HG02759 (cell line): ENCODE measurements around the gene KDM3A.
"Not testable (repeated sequence)": the region's sequence is repeated elsewhere in the genome, so short reads cannot be mapped to it uniquely, and the experiment has no call there.

Experiments
- ATAC-seq: cut with Tn5 transposase; IDR thresholded peaks from one replicate; pipeline ENCODE4 v1.9.1; 2021; ENCODE audit warnings: mild to moderate bottlenecking, moderate library complexity; ENCODE audit not compliant: unreplicated experiment

The KDM3A gene

DNA sequence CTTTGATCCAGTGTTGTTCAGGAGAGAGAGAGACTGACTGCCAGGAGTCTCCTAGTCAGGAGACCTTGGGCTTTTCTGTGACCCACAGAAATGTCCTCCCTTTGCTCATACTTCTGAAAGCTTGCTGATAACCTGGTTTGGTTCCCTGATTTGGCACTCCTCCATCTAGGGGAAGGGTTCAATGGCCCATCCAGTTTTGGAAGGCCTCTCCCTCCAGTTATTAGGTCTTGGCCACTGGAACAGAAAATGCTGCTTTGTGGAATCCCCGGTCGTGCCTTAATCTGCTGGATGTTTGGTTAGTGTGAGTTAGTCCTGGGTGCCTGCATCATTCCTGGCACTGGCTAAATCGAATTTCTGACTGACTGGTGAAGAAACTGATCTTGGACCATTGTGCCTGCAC is 35.7 kb downstream of the KDM3A start:
- ATAC-seq = no peak

DNA sequence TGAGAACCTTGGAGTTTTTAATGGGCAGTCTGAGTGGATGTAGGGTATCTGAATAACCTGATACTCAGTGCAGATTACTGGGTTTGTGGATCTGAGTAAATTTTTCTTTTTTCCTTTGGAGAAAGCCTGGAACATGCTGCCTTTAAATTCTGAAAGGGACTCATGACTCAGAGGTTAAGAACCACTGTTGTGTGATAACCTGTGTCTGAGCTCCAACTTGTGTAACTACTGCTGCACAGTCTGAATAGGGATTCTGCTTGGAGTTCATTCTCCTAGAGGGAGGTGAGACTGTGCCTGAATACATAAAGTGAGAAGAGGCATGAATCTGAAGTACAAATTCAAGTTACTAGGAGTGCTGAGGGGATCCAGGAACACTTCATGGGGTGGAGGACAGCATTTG is 36.2 kb downstream of the KDM3A start:
- ATAC-seq = no peak

DNA sequence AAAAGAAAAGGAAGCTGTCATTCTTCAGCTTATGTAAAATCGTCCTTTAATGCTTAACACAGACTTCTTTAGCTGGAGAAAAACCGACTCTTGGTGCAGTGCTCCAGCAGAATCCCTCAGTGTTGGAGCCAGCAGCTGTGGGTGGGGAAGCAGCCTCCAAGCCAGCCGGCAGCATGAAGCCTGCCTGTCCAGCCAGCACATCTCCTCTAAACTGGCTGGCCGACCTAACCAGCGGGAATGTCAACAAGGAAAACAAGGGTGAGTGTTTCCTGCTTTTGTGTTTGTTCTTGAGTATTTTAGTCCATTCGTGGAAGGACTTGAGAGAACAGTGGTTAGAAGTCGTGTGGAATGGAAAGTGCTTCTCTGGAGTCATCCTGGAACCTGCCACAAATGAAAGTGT is 38.9 kb downstream of the KDM3A start:
- no peak for ATAC-seq

DNA sequence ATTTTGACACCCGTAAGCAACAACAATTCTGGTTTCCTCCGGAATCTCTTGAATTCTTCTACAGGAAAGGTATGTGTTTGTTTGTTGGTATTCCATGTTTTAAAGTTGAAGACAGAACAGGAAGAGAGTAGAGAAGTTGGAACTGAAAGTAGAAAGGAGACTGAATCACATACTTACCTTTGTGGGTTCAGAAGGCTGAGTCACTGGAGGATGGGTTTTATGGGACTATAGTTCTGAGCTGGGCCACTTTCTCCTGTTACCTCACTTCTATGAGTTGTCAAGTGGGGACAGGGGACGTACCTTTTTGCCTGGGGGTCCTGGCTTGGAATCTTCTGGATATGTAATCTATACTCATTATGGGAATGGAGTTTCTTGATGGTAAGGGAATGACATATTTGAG is 40.9 kb downstream of the KDM3A start:
- no peak for ATAC-seq

DNA sequence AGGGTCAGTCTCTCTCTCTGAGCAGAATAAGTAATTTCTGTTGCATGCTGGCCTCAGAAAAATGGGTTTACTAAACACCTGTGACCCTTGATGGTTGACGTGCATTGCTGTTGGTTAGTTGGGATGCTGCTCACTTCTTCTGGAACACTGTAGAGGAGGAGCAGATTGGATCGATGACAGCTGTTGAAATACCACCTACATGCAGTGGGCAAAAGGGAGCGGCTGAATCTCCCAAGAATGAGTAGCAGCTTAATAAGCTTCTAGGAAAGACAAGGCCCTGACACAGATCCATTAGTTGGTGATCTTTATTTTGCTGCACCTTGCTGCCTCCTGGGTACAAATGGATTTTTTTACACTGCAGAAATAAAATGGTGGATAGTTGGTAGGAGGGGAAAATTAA is 43.2 kb downstream of the KDM3A start:
- no peak for ATAC-seq

DNA sequence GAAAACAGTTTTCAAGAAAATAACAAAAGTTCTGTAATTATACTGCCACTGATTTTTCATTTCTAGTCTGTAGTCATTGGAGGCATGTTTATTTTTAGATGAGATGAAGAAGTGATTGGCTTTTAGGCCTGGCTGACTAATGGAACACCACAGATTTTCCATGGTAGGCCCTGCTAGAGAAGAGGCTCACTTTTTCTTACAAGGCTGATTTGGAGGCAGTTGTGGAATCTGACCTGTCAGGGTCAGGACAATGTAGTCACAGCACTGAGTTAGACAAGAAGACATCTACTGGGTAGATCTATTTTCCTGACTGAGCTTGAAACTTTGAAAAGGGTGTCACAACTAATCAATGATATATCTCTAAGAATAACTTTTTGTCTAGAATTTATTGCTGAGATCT is 43.9 kb downstream of the KDM3A start:
- ATAC-seq = no peak

DNA sequence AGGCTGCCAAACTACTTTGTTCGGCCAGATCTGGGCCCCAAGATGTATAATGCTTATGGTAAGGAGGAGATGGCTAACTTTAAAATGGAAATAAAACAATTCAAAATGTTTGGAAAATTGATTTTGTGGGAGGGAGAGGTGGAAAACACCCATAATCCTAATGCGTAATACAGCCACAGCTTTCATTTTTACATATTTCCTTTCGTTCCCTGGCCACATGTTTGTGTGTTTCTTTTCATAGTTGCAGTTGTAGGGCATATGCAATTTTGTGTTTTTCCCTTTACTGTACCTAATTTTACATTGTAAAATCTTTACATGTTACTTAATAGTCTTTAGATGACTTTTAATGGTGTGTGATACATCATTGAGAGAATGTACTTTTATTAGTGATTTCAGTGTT is 44.6 kb downstream of the KDM3A start:
- ATAC-seq = no peak

DNA sequence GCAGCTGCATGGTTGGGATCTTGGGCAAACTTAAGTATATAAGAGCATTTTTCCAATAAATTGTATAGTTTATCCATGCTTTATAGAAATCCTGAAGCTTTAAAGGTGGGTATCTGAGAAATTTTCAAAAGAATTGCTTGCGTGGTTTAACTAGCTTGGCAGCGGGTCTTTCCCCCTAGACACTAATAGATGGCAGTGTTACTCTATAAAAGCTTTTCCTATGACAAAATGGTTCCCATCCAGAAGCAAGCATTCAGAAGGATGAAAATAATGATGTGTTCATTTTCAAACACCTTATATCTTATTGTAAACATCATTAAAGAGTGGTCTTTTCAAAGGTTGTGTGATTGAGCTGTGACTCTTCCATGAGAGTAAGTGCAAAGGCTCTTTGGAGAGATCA is 45.9 kb downstream of the KDM3A start:
- ATAC-seq = no peak

DNA sequence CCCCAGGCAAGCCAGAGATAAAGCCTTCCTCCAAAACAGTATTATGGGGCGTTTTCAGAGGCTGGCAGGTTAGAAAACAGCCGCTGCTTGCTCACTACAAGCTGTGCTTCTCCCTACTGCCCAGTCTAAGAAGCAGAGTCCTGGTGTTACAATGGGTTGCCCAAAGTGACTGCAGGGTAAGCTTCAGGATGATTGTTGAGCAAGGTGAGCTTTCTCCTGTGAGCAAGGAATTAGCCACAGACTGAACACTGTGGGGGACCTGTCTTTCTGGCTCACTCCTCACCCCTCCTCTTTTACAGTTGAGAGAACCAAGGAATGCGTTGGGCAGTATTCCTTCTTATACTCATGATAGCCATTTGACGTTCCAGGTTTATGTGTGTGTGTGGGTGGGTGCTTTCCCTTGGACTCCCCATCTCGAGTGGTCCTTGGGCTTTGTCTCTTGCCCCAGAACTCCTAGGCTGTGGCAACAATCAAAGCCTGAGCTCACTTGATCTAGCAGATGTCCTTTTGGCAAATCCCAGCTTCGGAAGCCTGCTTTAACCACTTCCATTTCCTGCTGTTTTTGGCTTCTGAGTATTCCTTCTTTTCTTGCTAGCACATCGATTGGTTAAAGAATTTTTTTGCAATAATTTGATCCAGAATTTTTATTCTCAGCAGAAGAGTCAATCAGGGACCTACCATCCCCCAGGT is 47.5 kb downstream of the KDM3A start:
- ATAC-seq = no peak

DNA sequence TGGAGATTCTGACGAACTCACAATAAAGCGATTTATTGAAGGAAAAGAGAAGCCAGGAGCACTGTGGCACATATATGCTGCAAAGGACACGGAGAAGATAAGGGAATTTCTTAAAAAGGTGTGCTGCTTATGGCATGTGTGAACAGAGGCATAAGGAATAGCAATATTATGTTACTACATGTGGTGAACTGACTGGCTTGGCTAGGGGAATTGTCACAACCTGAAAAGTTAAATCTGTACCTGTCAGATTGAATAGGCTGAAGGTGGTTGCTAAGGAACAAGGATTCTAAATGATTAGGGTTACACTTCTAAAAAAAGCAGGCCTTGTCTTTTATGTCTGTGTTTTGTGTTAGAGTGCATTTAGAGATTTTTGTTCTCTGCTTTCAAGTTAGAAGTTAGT is 48.4 kb downstream of the KDM3A start:
- ATAC-seq = no peak

DNA sequence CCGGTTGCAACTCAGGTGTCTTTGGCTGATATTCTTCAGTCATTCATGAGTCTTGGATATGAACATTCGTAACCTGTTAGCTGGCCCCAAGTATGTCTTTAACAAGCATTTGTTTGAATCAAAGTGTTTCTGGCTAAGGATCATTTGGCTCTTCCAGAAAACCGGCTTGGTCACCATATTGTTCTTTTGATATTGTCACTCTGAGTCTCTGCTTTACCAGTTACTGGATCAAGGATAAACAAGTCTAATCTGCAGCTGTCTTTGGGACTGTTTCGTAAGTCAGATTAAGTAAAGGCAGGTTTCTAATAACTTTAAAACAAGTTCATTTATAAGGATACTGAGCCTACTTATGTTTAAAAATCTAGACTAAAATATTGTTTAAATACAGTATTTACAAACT is 49.1 kb downstream of the KDM3A start:
- no peak for ATAC-seq

DNA sequence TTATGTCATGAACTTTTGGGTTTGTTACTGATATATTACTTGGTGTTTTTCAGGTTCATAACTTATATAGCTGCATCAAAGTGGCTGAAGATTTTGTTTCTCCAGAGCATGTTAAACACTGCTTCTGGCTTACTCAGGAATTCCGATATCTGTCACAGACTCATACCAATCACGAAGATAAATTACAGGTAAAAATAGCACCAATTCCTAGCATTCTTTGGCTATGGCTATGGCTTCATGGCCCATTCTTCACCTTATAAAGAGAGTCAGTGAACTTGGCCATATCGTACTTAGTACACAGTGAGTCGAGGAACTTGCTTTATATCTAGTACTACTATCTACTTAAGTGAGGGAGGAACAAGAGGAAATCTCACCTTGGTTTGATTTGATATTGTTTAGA is 49.9 kb downstream of the KDM3A start:
- no peak for ATAC-seq

DNA sequence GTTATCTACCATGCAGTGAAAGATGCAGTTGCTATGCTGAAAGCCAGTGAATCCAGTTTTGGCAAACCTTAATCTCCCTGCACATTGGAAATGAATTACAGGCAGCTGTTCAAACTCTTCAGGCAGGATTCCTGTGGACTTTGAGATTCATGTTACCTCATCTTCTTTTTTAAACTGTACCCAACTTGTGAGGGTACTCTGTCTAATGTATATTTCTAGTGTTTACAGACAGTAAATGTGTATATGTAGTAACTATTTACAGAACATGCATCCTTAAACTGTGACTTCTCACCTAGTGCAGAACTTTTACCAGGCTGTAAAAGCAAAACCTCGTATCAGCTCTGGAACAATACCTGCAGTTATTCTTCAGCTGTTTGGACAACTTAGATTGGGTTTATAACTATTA is 50.9 kb downstream of the KDM3A start:
- ATAC-seq = no peak

DNA sequence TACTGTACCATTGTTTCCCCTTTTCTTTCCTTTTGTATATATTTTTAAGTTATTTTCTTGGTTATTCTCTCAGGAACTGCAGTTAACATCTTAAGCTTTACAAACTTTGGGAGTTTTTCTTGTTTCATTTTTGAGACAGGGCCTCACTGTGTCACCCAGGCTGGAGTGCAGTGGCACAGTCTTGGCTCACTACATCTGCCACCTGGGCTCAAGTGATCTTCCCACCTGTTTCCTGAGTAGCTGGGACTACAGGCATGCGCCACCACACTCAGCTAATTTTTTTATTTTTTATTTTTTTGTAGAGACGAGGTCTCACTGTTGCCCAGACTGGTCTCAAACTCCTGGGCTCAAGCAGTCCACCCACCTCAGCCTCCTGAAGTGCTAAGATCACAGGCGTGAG is 55.2 kb downstream of the KDM3A start:
- not testable (repeated sequence) for ATAC-seq

DNA sequence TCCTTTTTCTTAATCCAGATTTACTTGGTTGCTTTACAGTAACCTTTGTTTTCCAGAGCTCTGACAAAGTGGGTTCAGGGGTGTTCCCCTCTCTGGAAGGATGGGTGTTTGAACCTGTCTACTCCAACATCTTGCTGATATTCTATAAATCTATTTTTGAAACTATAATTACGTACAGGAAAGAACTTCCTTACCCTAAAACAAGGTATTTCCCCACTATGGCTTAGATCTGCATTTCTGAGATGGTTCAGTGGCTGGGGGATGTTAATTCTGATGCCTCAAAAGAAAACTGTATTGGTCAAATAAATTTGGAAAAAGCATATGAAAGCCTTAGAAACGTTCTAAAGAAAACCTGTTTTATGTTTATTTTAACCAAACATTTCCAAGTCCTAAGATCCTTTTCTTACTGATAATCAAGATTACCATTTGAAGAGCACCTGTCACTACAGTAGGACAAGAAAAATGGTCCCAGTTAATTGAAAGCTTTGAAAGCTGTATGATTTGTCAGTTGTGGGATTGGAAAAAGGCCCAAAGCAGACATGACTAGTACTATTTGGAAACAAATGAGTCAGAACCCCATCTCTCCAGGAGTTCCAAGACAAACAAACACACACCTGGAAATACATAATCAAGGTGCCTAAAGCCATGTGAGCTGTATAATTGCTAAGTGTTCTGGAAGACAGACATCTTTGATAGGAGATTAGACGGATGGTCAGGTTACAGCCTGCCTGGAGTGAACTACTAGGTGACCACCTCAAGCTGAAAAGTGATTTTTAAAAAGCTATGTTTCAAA is 57.5 kb downstream of the KDM3A start:
- no peak for ATAC-seq

DNA sequence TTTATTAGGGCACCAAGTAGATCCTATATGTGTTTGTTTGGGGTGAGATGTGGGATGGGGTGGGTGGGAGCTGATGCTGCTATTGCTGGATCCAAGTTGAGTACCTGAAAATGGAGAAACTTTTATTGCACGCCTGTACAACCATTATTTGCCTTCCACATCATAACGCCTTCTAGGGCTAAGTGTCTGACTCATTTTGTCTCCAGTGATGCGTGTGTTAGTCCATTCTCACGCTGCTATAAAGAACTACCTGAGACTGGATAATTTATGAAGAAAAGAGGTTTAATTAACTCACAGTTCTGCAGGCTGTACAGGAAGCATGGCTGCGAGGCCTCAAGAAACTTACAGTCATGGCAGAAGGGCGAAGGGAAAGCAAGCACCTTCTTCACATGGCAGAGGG is 58.2 kb downstream of the KDM3A start:
- ATAC-seq = no peak

DNA sequence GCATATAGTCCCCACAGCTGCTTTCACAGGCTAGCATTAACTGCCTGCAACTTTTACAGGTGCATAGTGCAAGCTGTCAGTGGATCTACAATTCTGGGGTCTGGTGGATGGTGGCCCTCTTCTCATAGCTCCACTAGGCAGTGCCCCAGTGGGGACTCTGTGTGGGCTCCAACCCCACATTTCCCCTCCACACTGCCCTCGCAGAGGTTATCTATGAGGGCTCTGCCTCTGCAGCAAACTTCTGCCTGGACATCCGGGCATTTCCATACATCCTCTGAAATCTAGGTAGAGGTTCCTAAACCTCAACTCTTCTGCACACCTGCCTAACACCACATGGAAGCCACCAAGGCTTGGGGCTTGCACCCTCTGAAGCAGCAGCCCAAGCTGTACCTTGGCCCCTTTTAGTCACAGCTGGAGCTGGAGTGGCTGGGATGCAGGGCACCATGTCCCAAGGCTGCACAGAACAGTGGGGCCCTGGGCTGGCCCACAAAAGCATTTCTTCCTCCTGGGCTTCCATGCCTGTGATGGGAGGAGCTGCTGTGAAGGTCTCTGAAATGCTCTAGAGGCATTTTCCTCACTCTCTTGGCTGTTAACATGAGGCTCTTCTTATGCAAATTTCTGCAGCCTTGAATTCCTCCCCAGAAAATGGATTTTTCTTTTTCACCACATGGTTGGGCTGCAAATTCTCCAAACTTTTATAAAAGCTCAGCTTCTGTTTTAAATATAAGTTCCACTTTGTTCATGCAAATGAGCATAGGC is 59.3 kb downstream of the KDM3A start:
- ATAC-seq = no peak

DNA sequence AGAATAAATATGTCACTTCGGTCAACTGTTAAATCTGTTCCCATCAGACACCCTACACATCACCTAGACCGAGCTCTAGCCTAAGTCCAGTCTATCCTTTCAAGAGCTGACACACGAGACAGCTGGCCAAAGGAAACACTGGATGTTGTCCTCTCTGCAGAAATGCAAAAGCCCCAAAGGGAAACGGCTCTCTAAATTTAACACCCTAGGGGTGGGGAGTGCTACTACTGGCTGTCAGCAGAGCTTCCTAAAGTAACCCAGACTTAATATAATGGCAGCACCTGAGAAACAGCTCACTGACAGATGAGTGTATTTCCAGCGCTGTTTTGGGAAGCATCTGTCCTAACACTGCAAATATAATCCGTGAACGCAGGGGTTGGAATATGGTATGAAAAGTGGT is 66.4 kb downstream of the KDM3A start:
- no peak for ATAC-seq

DNA sequence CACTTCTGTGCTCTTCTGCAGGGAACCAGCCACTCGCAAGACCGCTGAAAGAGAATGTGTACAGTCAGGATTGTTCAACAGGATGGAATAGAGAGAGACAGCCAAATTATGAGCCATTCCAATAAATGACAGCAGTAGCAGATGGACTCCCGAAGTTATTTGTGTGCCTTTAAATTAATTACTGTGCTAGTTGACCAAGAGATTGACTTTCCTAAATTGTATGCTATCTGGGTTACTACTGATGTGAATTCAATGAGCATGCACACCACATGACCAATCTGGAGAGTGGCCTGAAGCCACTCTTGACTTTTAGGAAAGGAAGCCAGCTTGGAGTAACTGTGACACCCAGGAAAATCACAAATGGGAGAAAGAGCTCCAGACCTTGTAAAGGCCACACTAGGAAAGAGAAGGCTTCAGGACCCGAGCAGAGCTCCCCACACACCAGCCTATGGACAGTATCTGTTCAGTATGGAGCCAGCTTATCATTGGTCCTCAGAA is 69.3 kb downstream of the KDM3A start:
- no peak for ATAC-seq

DNA sequence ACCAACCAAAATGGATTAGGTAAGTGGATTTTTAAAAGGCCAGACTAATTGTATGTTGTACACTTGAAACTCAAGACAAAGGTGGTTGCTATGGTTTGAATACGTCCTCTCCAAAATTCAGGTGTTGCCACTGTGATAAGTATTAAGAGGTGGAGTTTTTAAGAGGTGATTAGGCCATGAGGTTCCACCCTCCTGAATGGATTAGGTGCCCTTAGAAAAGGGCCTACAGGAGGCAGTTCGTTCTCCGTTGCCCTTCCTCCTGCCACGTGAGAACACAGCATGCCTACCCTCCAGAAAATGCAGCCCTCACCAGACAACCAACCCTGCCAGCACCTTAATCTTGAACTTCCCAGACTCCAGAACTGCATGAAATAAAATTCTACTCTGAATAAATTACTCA is 70.9 kb downstream of the KDM3A start:
- no peak for ATAC-seq

DNA sequence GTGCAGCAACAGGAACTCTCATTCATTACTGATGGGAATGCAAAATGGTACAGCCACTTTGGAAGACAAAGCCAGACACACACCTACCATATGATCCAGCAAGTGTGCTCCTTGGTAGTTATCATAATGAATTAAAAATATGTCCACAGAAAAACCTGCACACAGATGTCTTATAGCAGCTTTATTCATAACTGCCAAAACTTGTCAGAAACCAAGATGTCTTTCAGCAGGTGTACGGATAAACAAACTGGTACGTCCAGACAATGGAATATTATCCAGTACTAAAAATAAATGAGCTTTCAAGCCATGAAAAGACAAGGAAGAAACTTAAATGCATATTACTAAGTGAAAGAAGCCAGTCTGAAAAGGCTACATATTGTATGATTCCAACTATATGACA is 71.7 kb downstream of the KDM3A start:
- no peak for ATAC-seq
